SK-N-SH treated with all-trans-retinoic acid at 6 μM for 48 hours (cell line): Measurements from ENCODE around the gene PDS5B.

Experiments
- BACH2 ChIP-seq: fragments of 250-450 bp; sonication (Bioruptor Pico); IDR thresholded peaks from 2 replicates; pipeline ENCODE4 v1.9.0; 2021; ENCODE audit warnings: mild to moderate bottlenecking, borderline replicate concordance
- ESRRG ChIP-seq: fragments of 250-450 bp; sonication (Bioruptor Pico); IDR thresholded peaks from 2 replicates; pipeline ENCODE4 v1.6.1; 2021; ENCODE audit warnings: mild to moderate bottlenecking
- GLIS3 ChIP-seq: fragments of 250-450 bp; sonication (Bioruptor Pico); IDR thresholded peaks from 2 replicates; pipeline ENCODE4 v1.5.0; 2020; ENCODE audit warnings: mild to moderate bottlenecking, moderate library complexity
- SNAI2 ChIP-seq: fragments of 250-450 bp; sonication (Bioruptor Pico); IDR thresholded peaks from 2 replicates; pipeline ENCODE4 v1.5.0; 2020; ENCODE audit warnings: mild to moderate bottlenecking, moderate library complexity
- ZFP3 ChIP-seq: fragments of 250-450 bp; sonication (Bioruptor Pico); IDR thresholded peaks from 2 replicates; pipeline ENCODE4 v1.5.0; 2020; ENCODE audit warnings: mild to moderate bottlenecking, moderate library complexity

DNA sequence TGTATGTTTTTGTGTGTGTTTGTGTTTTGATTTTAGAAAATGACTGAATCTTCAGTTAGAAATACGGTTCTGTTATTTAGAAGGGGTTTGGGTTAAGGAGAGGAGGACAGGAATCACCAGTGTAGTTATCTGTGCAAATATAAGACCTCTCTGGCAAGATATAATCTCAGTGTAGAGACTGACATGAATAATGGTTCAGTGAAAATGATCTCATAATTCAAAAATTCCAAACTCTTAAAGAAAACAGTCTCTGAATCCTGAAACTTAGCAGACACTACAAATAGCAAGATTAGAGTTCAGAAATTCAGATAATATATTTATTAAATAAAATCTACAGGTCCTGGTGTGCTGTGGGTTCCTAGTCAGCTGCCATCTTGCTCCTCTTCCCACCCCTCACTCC, 73.5 kb downstream of the PDS5B start:
- TF ChIP-seq SNAI2 = no peak
- no peak for TF ChIP-seq ESRRG (CRISPR knock-in tag)
- no peak for TF ChIP-seq BACH2 (CRISPR knock-in tag)
- no peak for TF ChIP-seq ZFP3
- no peak for TF ChIP-seq GLIS3 (CRISPR knock-in tag)
